GM03348 (cell line): ENCODE results near the gene SLC22A6.

Experiments
- DNase-seq: peaks from one replicate; pipeline ENCODE4 v3.0.0; 2012; ENCODE audit warnings: low spot score

Gene SLC22A6

GRCh38 chr11:62931499-62932278 lies 53.1 kb downstream of the SLC22A6 start:
- peak; percentile 5 for DNase-seq

- no peak for DNase-seq
Measured at GRCh38 chr11:62930666-62931065, 54.1 kb downstream of the SLC22A6 start.

GRCh38 chr11:62930157-62930556 lies 54.6 kb downstream of the SLC22A6 start:
- DNase-seq = no peak

GRCh38 chr11:62928011-62928410 lies 56.8 kb downstream of the SLC22A6 start:
- DNase-seq = no peak

- no peak for DNase-seq
Measured at GRCh38 chr11:62926680-62927455, 57.9 kb downstream of the SLC22A6 start.
